CD4-positive, alpha-beta T cell (primary cell): Measurements from ENCODE around the gene PRPF18. TPM values are rescaled to one million over a fixed set of nuclear protein-coding genes. Genes with fewer than 3 reads are reported as not detected.

Experiments
- ATAC-seq: fragments of 200-7000 bp; cut with Tn5 transposase; one replicate; pipeline ENCODE4 v1.10.0; 2022; ENCODE audit warnings: mild to moderate bottlenecking; ENCODE audit not compliant: poor library complexity
- CTCF ChIA-PET: fragments of 350-600 bp; sonication (Branson Sonifier 250); formaldehyde crosslinking; loops from one replicate; lab custom pipeline; 2021; ENCODE audit warnings: antibody characterized with exemption, inconsistent platforms; lab: Charles Lee
- POLR2A ChIA-PET: fragments of 350-600 bp; sonication (Branson Sonifier 250); formaldehyde crosslinking; loops from one replicate; lab custom pipeline; 2021; ENCODE audit warnings: antibody characterized with exemption, inconsistent platforms; lab: Charles Lee
- DNase-seq, 14 experiments: peaks; one replicate each; pipeline ENCODE4 v3.0.0-alpha.2; 2013 to 2020; ENCODE audit warnings: mixed read lengths in 2 of 14
- H3K27ac ChIP-seq, 2 donors: one replicate each; pipeline versions ENCODE4 v1.5.1 to v1.7.0; 2013; ENCODE audit warnings: low read length in 2 of 2, low read depth in 1 of 2, mild to moderate bottlenecking in 1 of 2
- H3K27me3 ChIP-seq, 2 experiments: 1 replicate in 1 of 2; 2 replicates in 1 of 2; pipeline versions ENCODE4 v1.6.1 to v1.7.0; 2013; ENCODE audit warnings: low read length in 2 of 2, control low read depth in 1 of 2, mild to moderate bottlenecking in 1 of 2, moderate library complexity in 1 of 2; ENCODE audit not compliant: insufficient read depth in 2 of 2, control insufficient read depth in 1 of 2
- H3K36me3 ChIP-seq: one replicate; pipeline ENCODE4 v1.6.1; 2013; ENCODE audit warnings: low read length, control low read depth; ENCODE audit not compliant: insufficient read depth
- H3K4me1 ChIP-seq: one replicate; pipeline ENCODE4 v1.6.1; 2013; ENCODE audit warnings: low read length, control low read depth; ENCODE audit not compliant: insufficient read depth
- H3K4me3 ChIP-seq: one replicate; pipeline ENCODE4 v1.5.1; 2013; ENCODE audit warnings: mild to moderate bottlenecking, low read length, moderate library complexity
- H3K9me3 ChIP-seq, 2 experiments: 1 replicate in 1 of 2; 2 replicates in 1 of 2; pipeline versions ENCODE4 v1.6.1 to v1.7.0; 2013; ENCODE audit warnings: low read length in 2 of 2, mild to moderate bottlenecking in 2 of 2, control low read depth in 1 of 2, moderate library complexity in 1 of 2; ENCODE audit not compliant: control insufficient read depth in 1 of 2, insufficient read depth in 1 of 2
- H3K27ac Mint-ChIP-seq: one replicate; pipeline ENCODE4 v1.8.0; 2020; ENCODE audit warnings: mixed read lengths
- H3K27me3 Mint-ChIP-seq: one replicate; pipeline ENCODE4 v1.8.0; 2021; ENCODE audit warnings: mixed read lengths
- H3K36me3 Mint-ChIP-seq: one replicate; pipeline ENCODE4 v1.8.0; 2021; ENCODE audit warnings: low read depth, mixed read lengths
- H3K4me1 Mint-ChIP-seq: one replicate; pipeline ENCODE4 v1.8.0; 2021; ENCODE audit warnings: low read depth, mixed read lengths
- H3K4me3 Mint-ChIP-seq: one replicate; pipeline ENCODE4 v1.8.0; 2020; ENCODE audit warnings: mild to moderate bottlenecking, mixed read lengths
- H3K9me3 Mint-ChIP-seq: one replicate; pipeline ENCODE4 v1.8.0; 2020; ENCODE audit warnings: mixed read lengths
- CTCF ChIP-seq: fragments of 200-600 bp; IDR thresholded peaks from one replicate; pipeline ENCODE4 v1.8.0; 2022; ENCODE audit warnings: antibody characterized with exemption, mild to moderate bottlenecking
- intact Hi-C, 2 experiments: fragments of 100-400 bp; cut with DNase I in 1 of 2; cut with micrococcal nuclease in 1 of 2; formaldehyde crosslinking; loops; one replicate each; pipeline versions ENCODE4 v1.15.1 to v1.9.0; 2023 to 2025; cut with DNase I, micrococcal nuclease
- total RNA-seq, 174 experiments: library from RNA in 2 of 174; stranded (reverse) in 2 of 174; gene quantifications; one replicate each; pipeline ENCODE4 v1.2.3 and lab custom pipeline; 2021 to 2026

Gene PRPF18
- total RNA-seq, 2 experiments from 2014 or later: 20.7 to 22.7 TPM

GRCh38 chr10:13668126-13668525 lies 81.4 kb downstream of the PRPF18 start:
- CTCF ChIA-PET: no interaction called here
- no peaks in the 10 kb centered on the region for H3K27me3 ChIP-seq
- no peaks in the 10 kb centered on the region for H3K4me1 ChIP-seq
- H3K36me3 ChIP-seq: no peaks in the 10 kb centered on the region
- Mint-ChIP-seq H3K36me3 (no peaks in the 10 kb centered on the region), H3K4me1 (no peaks in the 10 kb centered on the region), H3K27me3 (no peaks in the 10 kb centered on the region), H3K4me3 (no peak overlapping the region), H3K27ac (no peak overlapping the region), H3K9me3 (no peaks in the 10 kb centered on the region)
- no peak for ATAC-seq
- no peak overlapping the region for H3K4me3 ChIP-seq
- H3K9me3 ChIP-seq: no peaks in the 10 kb centered on the region
- intact Hi-C loops: loop anchor here in 1 of 2 experiments (10.0 kb wide), 1 partner anchor 427 kb away; no protein-coding TSS in a partner anchor
- no peak for DNase-seq
- H3K27ac ChIP-seq: no peak overlapping the region
- TF ChIP-seq CTCF: no peak
- POLR2A ChIA-PET: no interaction called here

GRCh38 chr10:13669182-13669855 lies 82.6 kb downstream of the PRPF18 start:
- no peak for ATAC-seq
- H3K9me3 Mint-ChIP-seq: no peaks in the 10 kb centered on the region
- H3K36me3 Mint-ChIP-seq: no peaks in the 10 kb centered on the region
- Histone ChIP-seq H3K4me1 (no peaks in the 10 kb centered on the region), H3K27ac (no peak overlapping the region), H3K36me3 (no peaks in the 10 kb centered on the region), H3K9me3 (no peaks in the 10 kb centered on the region), H3K4me3 (no peak overlapping the region), H3K27me3 (no peaks in the 10 kb centered on the region)
- ChIA-PET CTCF (interaction anchor here (0.9 kb wide), 1 partner anchor 8 kb away, joined by 3 read pairs; no protein-coding TSS in a partner anchor), POLR2A (interaction anchor here (0.6 kb wide), 1 partner anchor 715 kb away, joined by 4 read pairs; no protein-coding TSS in a partner anchor)
- H3K27ac Mint-ChIP-seq: no peak overlapping the region
- H3K27me3 Mint-ChIP-seq: no peaks in the 10 kb centered on the region
- H3K4me3 Mint-ChIP-seq: no peak overlapping the region
- no peak for TF ChIP-seq CTCF
- no peaks in the 10 kb centered on the region for H3K4me1 Mint-ChIP-seq
- no peak for DNase-seq
- intact Hi-C loops: loop anchor here in 1 of 2 experiments (10.0 kb wide), 1 partner anchor 425 kb away; no protein-coding TSS in a partner anchor

GRCh38 chr10:13669901-13670300 lies 83.1 kb downstream of the PRPF18 start:
- H3K9me3 Mint-ChIP-seq: no peaks in the 10 kb centered on the region
- intact Hi-C loops: loop anchor here in 1 of 2 experiments (10.0 kb wide), 1 partner anchor 425 kb away; no protein-coding TSS in a partner anchor
- no peaks in the 10 kb centered on the region for H3K36me3 Mint-ChIP-seq
- Histone ChIP-seq H3K4me3 (no peak overlapping the region), H3K27me3 (no peaks in the 10 kb centered on the region), H3K36me3 (no peaks in the 10 kb centered on the region), H3K4me1 (no peaks in the 10 kb centered on the region), H3K27ac (no peak overlapping the region), H3K9me3 (no peaks in the 10 kb centered on the region)
- TF ChIP-seq CTCF: no peak
- CTCF ChIA-PET: no interaction called here
- H3K27ac Mint-ChIP-seq: no peak overlapping the region
- POLR2A ChIA-PET: interaction anchor here (0.6 kb wide), 1 partner anchor 714 kb away, joined by 4 read pairs; no protein-coding TSS in a partner anchor
- no peak for DNase-seq
- no peak overlapping the region for H3K4me3 Mint-ChIP-seq
- no peaks in the 10 kb centered on the region for H3K4me1 Mint-ChIP-seq
- no peak for ATAC-seq
- no peaks in the 10 kb centered on the region for H3K27me3 Mint-ChIP-seq
